H9 (cell line): ENCODE measurements around the gene LPCAT2. TPM values are rescaled to one million over a fixed set of nuclear protein-coding genes. Genes with fewer than 3 reads are reported as not detected.

Experiments
- DNase-seq: peaks from one replicate; pipeline ENCODE4 v3.0.0-alpha.2; 2017
- H2AFZ ChIP-seq: one replicate; pipeline ENCODE4 v1.6.1; 2013; ENCODE audit warnings: mild to moderate bottlenecking, low read length, control low read depth, moderate library complexity
- H2AK5ac ChIP-seq: 2 replicates; pipeline ENCODE4 v1.6.1; 2013; ENCODE audit warnings: low read length, control low read depth, mixed read lengths; ENCODE audit not compliant: insufficient read length
- H2BK120ac ChIP-seq: one replicate; pipeline ENCODE4 v1.6.1; 2013; ENCODE audit warnings: low read depth, mild to moderate bottlenecking, low read length, control low read depth, inconsistent platforms; ENCODE audit not compliant: poor library complexity, severe bottlenecking
- H2BK12ac ChIP-seq: 2 replicates; pipeline ENCODE4 v1.6.1; 2013; ENCODE audit warnings: low read length, control low read depth, mixed read lengths, low read depth; ENCODE audit not compliant: insufficient read length
- H2BK15ac ChIP-seq: 2 replicates; pipeline ENCODE4 v1.6.1; 2013; ENCODE audit warnings: low read depth, low read length, control low read depth
- H2BK20ac ChIP-seq: one replicate; pipeline ENCODE4 v1.6.1; 2013; ENCODE audit warnings: low read depth, mild to moderate bottlenecking, low read length, control low read depth, inconsistent platforms; ENCODE audit not compliant: poor library complexity, severe bottlenecking
- H2BK5ac ChIP-seq: 2 replicates; pipeline ENCODE4 v1.6.1; 2013; ENCODE audit warnings: low read length, control low read depth, mixed read lengths; ENCODE audit not compliant: insufficient read length
- H3K14ac ChIP-seq: 2 replicates; pipeline ENCODE4 v1.6.1; 2013; ENCODE audit warnings: low read length, control low read depth; ENCODE audit not compliant: insufficient read depth
- H3K18ac ChIP-seq: 2 replicates; pipeline ENCODE4 v1.6.1; 2013; ENCODE audit warnings: low read depth, mild to moderate bottlenecking, mixed read lengths, low read length, control low read depth; ENCODE audit not compliant: insufficient read length
- H3K23ac ChIP-seq: 2 replicates; pipeline ENCODE4 v1.6.1; 2013; ENCODE audit warnings: low read length, control low read depth, mixed read lengths, low read depth; ENCODE audit not compliant: insufficient read length
- H3K23me2 ChIP-seq: 2 replicates; pipeline ENCODE4 v1.6.1; 2013; ENCODE audit warnings: low read depth, mild to moderate bottlenecking, mixed read lengths, low read length, control low read depth; ENCODE audit not compliant: insufficient read length, poor library complexity, severe bottlenecking
- H3K27ac ChIP-seq: 2 replicates; pipeline ENCODE4 v1.5.1; 2013; ENCODE audit warnings: low read length, control low read depth, mixed read lengths, low read depth; ENCODE audit not compliant: insufficient read length
- H3K27me3 ChIP-seq: 2 replicates; pipeline ENCODE4 v1.6.1; 2013; ENCODE audit warnings: low read length, control low read depth, inconsistent platforms; ENCODE audit not compliant: insufficient read depth
- H3K4ac ChIP-seq: 2 replicates; pipeline ENCODE4 v1.6.1; 2013; ENCODE audit warnings: low read depth, mild to moderate bottlenecking, control low read depth, inconsistent platforms, low read length, moderate library complexity
- H3K4me1 ChIP-seq: 2 replicates; pipeline ENCODE4 v1.6.1; 2013; ENCODE audit warnings: low read length, control low read depth, inconsistent platforms; ENCODE audit not compliant: insufficient read depth
- H3K4me2 ChIP-seq: 2 replicates; pipeline ENCODE4 v1.6.1; 2013; ENCODE audit warnings: low read length, control low read depth, mixed read lengths; ENCODE audit not compliant: insufficient read length, insufficient read depth
- H3K56ac ChIP-seq: 2 replicates; pipeline ENCODE4 v1.6.1; 2013; ENCODE audit warnings: low read depth, mild to moderate bottlenecking, mixed read lengths, low read length, control low read depth; ENCODE audit not compliant: insufficient read length
- H3K79me1 ChIP-seq: 2 replicates; pipeline ENCODE4 v1.6.1; 2013; ENCODE audit warnings: low read depth, mild to moderate bottlenecking, moderate library complexity, low read length, control low read depth, inconsistent platforms; ENCODE audit not compliant: insufficient read depth, poor library complexity, severe bottlenecking
- H3K79me2 ChIP-seq: 2 replicates; pipeline ENCODE4 v1.6.1; 2013; ENCODE audit warnings: low read length, control low read depth, inconsistent platforms; ENCODE audit not compliant: insufficient read depth
- H3K9ac ChIP-seq: 2 replicates; pipeline ENCODE4 v1.6.1; 2013; ENCODE audit warnings: low read length, control low read depth, mixed read lengths; ENCODE audit not compliant: insufficient read length; ENCODE audit errors: extremely low read depth
- H3K9me3 ChIP-seq: one replicate; pipeline ENCODE4 v1.6.1; 2013; ENCODE audit warnings: low read depth, low read length, inconsistent platforms; ENCODE audit not compliant: control insufficient read depth
- H3T11ph ChIP-seq: one replicate; pipeline ENCODE4 v1.6.1; 2013; ENCODE audit warnings: mild to moderate bottlenecking, low read length, control low read depth, inconsistent platforms
- H4K20me1 ChIP-seq: one replicate; pipeline ENCODE4 v1.6.1; 2013; ENCODE audit not compliant: control insufficient read depth, insufficient read length, insufficient read depth
- H4K5ac ChIP-seq: 2 replicates; pipeline ENCODE4 v1.6.1; 2013; ENCODE audit warnings: low read depth, mild to moderate bottlenecking, mixed read lengths, low read length, control low read depth; ENCODE audit not compliant: insufficient read length
- H4K8ac ChIP-seq: replicated peaks from 2 replicates; pipeline ENCODE4 v1.6.1; 2013; ENCODE audit warnings: low read length, control low read depth, mixed read lengths, low read depth; ENCODE audit not compliant: insufficient read length
- H4K91ac ChIP-seq: 2 replicates; pipeline ENCODE4 v1.6.1; 2013; ENCODE audit warnings: low read depth, mild to moderate bottlenecking, moderate library complexity, mixed read lengths, low read length, control low read depth; ENCODE audit not compliant: insufficient read length
- H3K27ac Mint-ChIP-seq, 3 experiments: 2 replicates in 2 of 3; 3 replicates in 1 of 3; pipeline ENCODE4 v1.8.0; 2020 to 2021; ENCODE audit warnings: mixed read lengths in 3 of 3, mild to moderate bottlenecking in 1 of 3, moderate library complexity in 1 of 3
- H3K27me3 Mint-ChIP-seq: 2 replicates; pipeline ENCODE4 v1.8.0; 2021; ENCODE audit warnings: low read depth, mild to moderate bottlenecking, moderate library complexity, mixed read lengths
- H3K36me3 Mint-ChIP-seq, 3 experiments: 2 replicates in 2 of 3; 3 replicates in 1 of 3; pipeline ENCODE4 v1.8.0; 2020 to 2021; ENCODE audit warnings: low read depth in 3 of 3, mixed read lengths in 3 of 3; ENCODE audit not compliant: insufficient read depth in 1 of 3
- H3K4me1 Mint-ChIP-seq, 2 experiments: 2 replicates each; pipeline ENCODE4 v1.8.0; 2020; ENCODE audit warnings: mixed read lengths in 2 of 2
- H3K4me3 Mint-ChIP-seq, 2 experiments: 2 replicates in 1 of 2; 3 replicates in 1 of 2; pipeline ENCODE4 v1.8.0; 2020 to 2021; ENCODE audit warnings: mild to moderate bottlenecking in 2 of 2, mixed read lengths in 2 of 2, moderate library complexity in 1 of 2
- H3K9me3 Mint-ChIP-seq, 2 experiments: 2 replicates in 1 of 2; 3 replicates in 1 of 2; pipeline ENCODE4 v1.8.0; 2020; ENCODE audit warnings: mild to moderate bottlenecking in 2 of 2, mixed read lengths in 2 of 2, moderate library complexity in 1 of 2
- WGBS: extraction: QIAGEN DNeasy Blood & Tissue Kit; methylation state at CpG from one replicate; pipeline ENCODE4 v1.1.7; 2013; ENCODE audit warnings: missing lambda C conversion rate, low lambda C conversion rate, mixed read lengths; ENCODE audit not compliant: insufficient read length; ENCODE audit errors: extremely low coverage; 5-methylcytosine and 5-hydroxymethylcytosine counted together
- total RNA-seq: library from RNA; stranded (reverse); gene quantifications from 2 replicates; pipeline ENCODE4 v1.2.1, GENCODE V29; 2021
- TF ChIP-seq, protein P1 (sequence below): fragments of 200-600 bp; sonication (generic); conservative IDR thresholded peaks from 3 replicates; pipeline ENCODE4 v1.8.0; 2021; ENCODE audit warnings: antibody characterized with exemption, mild to moderate bottlenecking

LPCAT2 gene
- total RNA-seq, 1 experiment from 2014 or later = 2.8 TPM

DNA sequence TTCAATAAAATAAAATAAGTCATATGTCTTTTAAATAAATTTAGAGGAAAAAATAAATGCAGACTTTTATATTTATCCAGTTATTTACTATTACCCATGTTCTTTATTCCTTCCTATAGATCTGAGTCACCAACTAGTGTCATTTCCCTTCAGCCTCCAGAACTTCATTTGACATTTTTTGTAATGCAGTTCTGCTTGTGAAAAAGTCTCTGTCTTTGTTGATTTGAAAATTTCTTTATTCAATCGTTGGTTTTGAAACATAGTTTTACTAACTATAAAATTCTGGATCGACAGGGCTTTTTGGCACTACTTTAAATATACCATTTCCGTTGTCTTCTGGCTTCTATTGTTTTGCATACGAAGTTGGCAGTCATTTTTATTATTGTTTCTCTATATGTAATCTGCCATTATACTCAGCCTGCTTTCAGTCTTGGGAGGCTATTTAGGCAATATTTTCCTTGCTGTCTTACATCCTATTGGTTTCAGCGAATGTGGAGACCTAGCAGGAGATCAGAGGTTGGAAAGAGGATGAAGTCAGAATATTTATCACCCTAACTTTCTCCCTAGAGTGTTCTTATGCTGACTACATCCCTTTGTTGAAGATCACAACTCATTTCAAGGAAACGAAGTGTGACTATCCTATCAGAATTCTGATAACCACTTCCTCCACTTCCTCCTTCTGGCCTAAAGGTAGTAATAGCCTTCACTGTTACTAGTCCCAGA, 104.9 kb downstream of the LPCAT2 start:
- peaks cover 23% of the 10 kb centered on the region for H3K27me3 Mint-ChIP-seq
- Histone ChIP-seq H3K79me1 (no peaks in the 10 kb centered on the region), H2BK20ac (no peak overlapping the region), H3K56ac (no peak overlapping the region), H2BK15ac (no peak overlapping the region), H3K27ac (no peak overlapping the region), H3K4ac (no peak overlapping the region), H2BK120ac (no peak overlapping the region), H4K8ac (no peak overlapping the region), H3K9ac (no peak overlapping the region), H2AK5ac (no peak overlapping the region), H2BK5ac (no peak overlapping the region), H3K23ac (no peak overlapping the region), H3K4me2 (no peak overlapping the region), H3K14ac (no peak overlapping the region), H4K20me1 (no peaks in the 10 kb centered on the region), H3T11ph (no peak overlapping the region), H4K5ac (no peak overlapping the region), H3K23me2 (no peaks in the 10 kb centered on the region), H3K79me2 (no peaks in the 10 kb centered on the region), H2BK12ac (no peak overlapping the region), H3K9me3 (peaks cover 18% of the 10 kb centered on the region), H2AFZ (no peak overlapping the region), H3K4me1 (no peaks in the 10 kb centered on the region), H3K18ac (no peak overlapping the region), H4K91ac (no peak overlapping the region), H3K27me3 (no peaks in the 10 kb centered on the region)
- H3K36me3 Mint-ChIP-seq = peaks cover 5 to 10% (median 6%) of the 10 kb centered on the region in 3 experiments; a peak in 5 of 7 replicates
- no peaks in the 10 kb centered on the region for H3K4me1 Mint-ChIP-seq
- DNase-seq = no peak
- H3K4me3 Mint-ChIP-seq = no peak overlapping the region
- H3K27ac Mint-ChIP-seq = no peak overlapping the region
- H3K9me3 Mint-ChIP-seq = peaks cover 16 to 18% of the 10 kb centered on the region in 2 experiments
- WGBS = no CpG with 5 or more reads among the region's 6 CpGs
- TF ChIP-seq, protein P1, sequence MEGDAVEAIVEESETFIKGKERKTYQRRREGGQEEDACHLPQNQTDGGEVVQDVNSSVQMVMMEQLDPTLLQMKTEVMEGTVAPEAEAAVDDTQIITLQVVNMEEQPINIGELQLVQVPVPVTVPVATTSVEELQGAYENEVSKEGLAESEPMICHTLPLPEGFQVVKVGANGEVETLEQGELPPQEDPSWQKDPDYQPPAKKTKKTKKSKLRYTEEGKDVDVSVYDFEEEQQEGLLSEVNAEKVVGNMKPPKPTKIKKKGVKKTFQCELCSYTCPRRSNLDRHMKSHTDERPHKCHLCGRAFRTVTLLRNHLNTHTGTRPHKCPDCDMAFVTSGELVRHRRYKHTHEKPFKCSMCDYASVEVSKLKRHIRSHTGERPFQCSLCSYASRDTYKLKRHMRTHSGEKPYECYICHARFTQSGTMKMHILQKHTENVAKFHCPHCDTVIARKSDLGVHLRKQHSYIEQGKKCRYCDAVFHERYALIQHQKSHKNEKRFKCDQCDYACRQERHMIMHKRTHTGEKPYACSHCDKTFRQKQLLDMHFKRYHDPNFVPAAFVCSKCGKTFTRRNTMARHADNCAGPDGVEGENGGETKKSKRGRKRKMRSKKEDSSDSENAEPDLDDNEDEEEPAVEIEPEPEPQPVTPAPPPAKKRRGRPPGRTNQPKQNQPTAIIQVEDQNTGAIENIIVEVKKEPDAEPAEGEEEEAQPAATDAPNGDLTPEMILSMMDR = no peak
